Psoas muscle (tissue), 8 donors: Measurements from ENCODE around the gene KIF17. TPM values are rescaled to one million over a fixed set of nuclear protein-coding genes. Genes with fewer than 3 reads are reported as not detected.

ENCODE experiments used
- ATAC-seq, 4 donors: fragments of 200-7000 bp; cut with Tn5 transposase; one replicate each; pipeline ENCODE4 v1.9.1; 2020; ENCODE audit warnings: moderate library complexity in 3 of 4, mild to moderate bottlenecking in 2 of 4
- DNase-seq, 2 donors: peaks; one replicate each; pipeline ENCODE4 v3.0.0-alpha.2; 2020
- H3K27ac ChIP-seq: fragments of 200-600 bp; one replicate; pipeline ENCODE4 v1.8.0; 2022
- H3K27me3 ChIP-seq, 3 donors: fragments of 200-600 bp in 1 of 3; one replicate each; pipeline versions ENCODE4 v1.6.1 to v1.8.0; 2013 to 2022; ENCODE audit warnings: low read length in 2 of 3, mild to moderate bottlenecking in 2 of 3, moderate library complexity in 1 of 3; ENCODE audit not compliant: insufficient read depth in 3 of 3
- H3K36me3 ChIP-seq, 2 donors: fragments of 200-600 bp in 1 of 2; one replicate each; pipeline versions ENCODE4 v1.6.1 to v1.8.0; 2013 to 2022; ENCODE audit warnings: low read depth in 1 of 2, mild to moderate bottlenecking in 1 of 2, moderate library complexity in 1 of 2; ENCODE audit not compliant: insufficient read depth in 1 of 2
- H3K4me1 ChIP-seq: fragments of 200-600 bp; one replicate; pipeline ENCODE4 v1.8.0; 2022
- H3K4me3 ChIP-seq: fragments of 200-600 bp; one replicate; pipeline ENCODE4 v1.8.0; 2022; ENCODE audit warnings: mild to moderate bottlenecking
- H3K9me3 ChIP-seq: fragments of 200-600 bp; one replicate; pipeline ENCODE4 v1.8.0; 2022
- CTCF ChIP-seq: fragments of 200-600 bp; IDR thresholded peaks from one replicate; pipeline ENCODE4 v1.8.0; 2022; ENCODE audit warnings: antibody characterized with exemption
- WGBS, 3 donors: extraction: QIAGEN DNeasy Blood & Tissue Kit; methylation state at CpG; one replicate each; pipeline versions ENCODE4 v1.1.6 to v1.1.7; 2013; 5-methylcytosine and 5-hydroxymethylcytosine counted together
- intact Hi-C, 2 donors: fragments of 100-400 bp; cut with DNase I; formaldehyde crosslinking; loops; one replicate each; pipeline versions ENCODE4 v1.11.0 to v1.14.2; 2022
- polyA plus RNA-seq, 3 donors: library from polyadenylated mRNA; stranded (reverse); fragments of 200-250 nt; gene quantifications; one replicate each; pipeline ENCODE4 v1.2.3, GENCODE V29; 2013
- total RNA-seq, 4 donors: library from RNA; stranded (reverse); fragmentation: NEBNext Ultra II Directional in 2 of 4; extraction: Animal tissue kit (Norgen Biotek cat#: 25700) in 2 of 4; gene quantifications; one replicate each; pipeline versions ENCODE4 v1.2.1 to v1.2.4, GENCODE V29; 2021 to 2023
- donor health status: healthy with polysubstance abuse.
- donor health status: DM: no; HTN: no; CAD: no; lungs with moderate emphysema.
- donor health status: Bipolar disorder and iron deficiency.
- donor health status: healthy.
- donor health status: DM: yes; HTN: yes; CAD: no.
- donor health status: DM: no; HTN: no; CAD: no.
- donor health status: DM: no; HTN: no; CAD: no.
- donor health status: DM: yes; HTN: yes; CAD: no.

Gene KIF17
- total and polyA plus RNA-seq, 7 donors, result 1.1 to 3.4 (median 1.5) TPM

GRCh38 chr1:20708057-20708456 is 9.8 kb downstream of the KIF17 start:
- no peak for TF ChIP-seq CTCF
- Histone ChIP-seq H3K27me3 (no peaks in the 10 kb centered on the region), H3K4me3 (no peak overlapping the region), H3K4me1 (no peaks in the 10 kb centered on the region), H3K27ac (no peak overlapping the region), H3K36me3 (no peaks in the 10 kb centered on the region), H3K9me3 (no peaks in the 10 kb centered on the region)
- ATAC-seq (no peak), DNase-seq (no peak)
- 59 to 84% (median 73%) methylated on average over 6 of the region's 6 CpGs for WGBS, 3 donors
- intact Hi-C loops, result no loop called here

- no peaks in the 10 kb centered on the region for H3K9me3 ChIP-seq
- no peaks in the 10 kb centered on the region for H3K36me3 ChIP-seq
- no peak overlapping the region for H3K4me3 ChIP-seq
- intact Hi-C loops, result no loop called here
- H3K27ac ChIP-seq, result no peak overlapping the region
- no peak for ATAC-seq
- WGBS, 3 donors, result 53 to 60% (median 53%) methylated on average over 5 of the region's 5 CpGs
- no peak for DNase-seq
- no peaks in the 10 kb centered on the region for H3K27me3 ChIP-seq
- H3K4me1 ChIP-seq, result no peaks in the 10 kb centered on the region
- no peak for TF ChIP-seq CTCF
Measured at GRCh38 chr1:20706841-20707240, 11.0 kb downstream of the KIF17 start.

- Histone ChIP-seq H3K27me3 (no peaks in the 10 kb centered on the region), H3K4me1 (no peaks in the 10 kb centered on the region), H3K9me3 (no peaks in the 10 kb centered on the region), H3K27ac (no peak overlapping the region), H3K36me3 (no peaks in the 10 kb centered on the region), H3K4me3 (no peak overlapping the region)
- 79 to 82% (median 80%) methylated on average over 15 of the region's 15 CpGs for WGBS, 3 donors
- DNase-seq (no peak), ATAC-seq (no peak)
- intact Hi-C loops, result no loop called here
- TF ChIP-seq CTCF, result no peak
Measured at GRCh38 chr1:20705203-20705755, 12.5 kb downstream of the KIF17 start.

GRCh38 chr1:20704390-20705202 is 13.2 kb downstream of the KIF17 start:
- ATAC-seq (no peak), DNase-seq (no peak)
- H3K4me1 ChIP-seq, result peaks cover 6% of the 10 kb centered on the region
- H3K27ac ChIP-seq, result no peak overlapping the region
- intact Hi-C loops, result no loop called here
- no peaks in the 10 kb centered on the region for H3K9me3 ChIP-seq
- TF ChIP-seq CTCF, result no peak
- H3K4me3 ChIP-seq, result no peak overlapping the region
- WGBS, 3 donors, result 95 to 97% (median 96%) methylated on average over 41 of the region's 41 CpGs
- H3K36me3 ChIP-seq, result no peaks in the 10 kb centered on the region
- no peaks in the 10 kb centered on the region for H3K27me3 ChIP-seq
